Measurements from ENCODE around the gene CTTNBP2NL. TPM values are rescaled to one million over a fixed set of nuclear protein-coding genes. Genes with fewer than 3 reads are reported as not detected.
"Not testable (repeated sequence)": the region's sequence is repeated elsewhere in the genome, so short reads cannot be mapped to it uniquely, and the experiment has no call there.

Gene CTTNBP2NL
- total RNA-seq, 1 experiment from 2014 or later = 8.3 TPM

- DNase-seq (ENCODE audit: low spot score) = not testable (repeated sequence)
Measured at GRCh38 chr1:112423666-112424065, 27.7 kb downstream of the CTTNBP2NL start.

- no peak for DNase-seq (ENCODE audit: low spot score)
Measured at GRCh38 chr1:112429749-112430148, 33.7 kb downstream of the CTTNBP2NL start.

GRCh38 chr1:112431038-112431437 lies 35.0 kb downstream of the CTTNBP2NL start:
- no peak for DNase-seq (ENCODE audit: low spot score)

GRCh38 chr1:112435448-112435847 lies 39.4 kb downstream of the CTTNBP2NL start:
- no peak for DNase-seq (ENCODE audit: low spot score)

- DNase-seq (ENCODE audit: low spot score) = no peak
Measured at GRCh38 chr1:112436384-112437156, 40.6 kb downstream of the CTTNBP2NL start.

- DNase-seq (ENCODE audit: low spot score) = not testable (repeated sequence)
Measured at GRCh38 chr1:112438156-112438555, 42.1 kb downstream of the CTTNBP2NL start.

GRCh38 chr1:112439592-112439991 lies 43.6 kb downstream of the CTTNBP2NL start:
- DNase-seq (ENCODE audit: low spot score) = no peak

GRCh38 chr1:112440574-112440973 lies 44.6 kb downstream of the CTTNBP2NL start:
- no peak for DNase-seq (ENCODE audit: low spot score)

- DNase-seq (ENCODE audit: low spot score) = no peak
Measured at GRCh38 chr1:112444269-112444668, 48.3 kb downstream of the CTTNBP2NL start.

- DNase-seq (ENCODE audit: low spot score) = no peak
Measured at GRCh38 chr1:112445596-112445995, 49.6 kb downstream of the CTTNBP2NL start.

GRCh38 chr1:112446411-112446810 lies 50.4 kb downstream of the CTTNBP2NL start:
- DNase-seq (ENCODE audit: low spot score) = no peak

GRCh38 chr1:112448904-112449629 lies 53.1 kb downstream of the CTTNBP2NL start:
- no peak for DNase-seq (ENCODE audit: low spot score)

GRCh38 chr1:112449630-112449983 lies 53.6 kb downstream of the CTTNBP2NL start:
- no peak for DNase-seq (ENCODE audit: low spot score)

GRCh38 chr1:112450773-112451172 lies 54.8 kb downstream of the CTTNBP2NL start:
- DNase-seq (ENCODE audit: low spot score) = no peak

- not testable (repeated sequence) for DNase-seq (ENCODE audit: low spot score)
Measured at GRCh38 chr1:112451301-112451700, 55.3 kb downstream of the CTTNBP2NL start.

GRCh38 chr1:112453876-112454275 lies 57.9 kb downstream of the CTTNBP2NL start:
- no peak for DNase-seq (ENCODE audit: low spot score)

- no peak for DNase-seq (ENCODE audit: low spot score)
Measured at GRCh38 chr1:112454316-112454715, 58.3 kb downstream of the CTTNBP2NL start.

- no peak for DNase-seq (ENCODE audit: low spot score)
Measured at GRCh38 chr1:112457241-112457640, 61.2 kb downstream of the CTTNBP2NL start.

- no peak for DNase-seq (ENCODE audit: low spot score)
Measured at GRCh38 chr1:112457955-112458354, 61.9 kb downstream of the CTTNBP2NL start.

GRCh38 chr1:112458756-112459155 lies 62.7 kb downstream of the CTTNBP2NL start:
- no peak for DNase-seq (ENCODE audit: low spot score)

GRCh38 chr1:112460615-112461014 lies 64.6 kb downstream of the CTTNBP2NL start:
- DNase-seq (ENCODE audit: low spot score) = no peak

GRCh38 chr1:112461200-112461871 lies 65.3 kb downstream of the CTTNBP2NL start:
- DNase-seq (ENCODE audit: low spot score) = no peak

GRCh38 chr1:112462953-112463279 lies 66.9 kb downstream of the CTTNBP2NL start:
- DNase-seq (ENCODE audit: low spot score) = no peak
